Spleen (tissue), 11 donors: ENCODE measurements around the gene TANC1. TPM values are rescaled to one million over a fixed set of nuclear protein-coding genes. Genes with fewer than 3 reads are reported as not detected.

ENCODE experiments used
- DNase-seq: peaks from one replicate; pipeline ENCODE4 v3.0.0-alpha.2; 2020
- H3K27ac ChIP-seq, 8 donors: fragments of 200-600 bp; sonication (generic) in 7 of 8; 1 replicate in 4 of 8; 2 replicates in 4 of 8; pipeline versions ENCODE4 v1.5.0 to v1.8.0; 2016 to 2021; ENCODE audit warnings: inconsistent platforms in 4 of 8, mild to moderate bottlenecking in 4 of 8, moderate library complexity in 1 of 8
- H3K27me3 ChIP-seq, 7 donors: fragments of 200-600 bp; sonication (generic) in 6 of 7; replicated peaks in 1 of 7; 1 replicate in 4 of 7; 2 replicates in 3 of 7; pipeline versions ENCODE4 v1.5.0 to v1.8.0; 2016 to 2021; ENCODE audit warnings: inconsistent platforms in 3 of 7, mild to moderate bottlenecking in 1 of 7
- H3K36me3 ChIP-seq, 6 donors: fragments of 200-600 bp; sonication (generic) in 5 of 6; 1 replicate in 4 of 6; 2 replicates in 2 of 6; pipeline versions ENCODE4 v1.5.0 to v1.8.0; 2016 to 2021; ENCODE audit warnings: inconsistent platforms in 2 of 6
- H3K4me1 ChIP-seq, 6 donors: fragments of 200-600 bp; sonication (generic) in 5 of 6; 1 replicate in 3 of 6; 2 replicates in 3 of 6; pipeline versions ENCODE4 v1.5.0 to v1.8.0; 2016 to 2021; ENCODE audit warnings: inconsistent platforms in 3 of 6
- H3K4me3 ChIP-seq, 8 donors: fragments of 200-600 bp; sonication (generic) in 7 of 8; 1 replicate in 4 of 8; 2 replicates in 4 of 8; pipeline versions ENCODE4 v1.5.0 to v1.8.0; 2016 to 2021; ENCODE audit warnings: inconsistent platforms in 4 of 8, mild to moderate bottlenecking in 4 of 8, moderate library complexity in 2 of 8
- H3K9me3 ChIP-seq, 8 donors: fragments of 200-600 bp; sonication (generic) in 7 of 8; 1 replicate in 4 of 8; 2 replicates in 4 of 8; pipeline versions ENCODE4 v1.5.0 to v1.8.0; 2016 to 2021; ENCODE audit warnings: inconsistent platforms in 4 of 8
- POLR2A ChIP-seq, 3 donors: fragments of 450-650 bp; IDR thresholded peaks; one replicate each; pipeline ENCODE4 v1.5.1; 2017; ENCODE audit warnings: antibody characterized with exemption in 3 of 3, mild to moderate bottlenecking in 1 of 3
- POLR2AphosphoS5 ChIP-seq, 3 donors: sonication (generic); formaldehyde crosslinking; IDR thresholded peaks; one replicate each; pipeline ENCODE4 v1.5.1; 2017; ENCODE audit warnings: antibody characterized with exemption in 3 of 3
- WGBS, 5 donors: extraction: QIAGEN DNeasy Blood & Tissue Kit in 3 of 5; methylation state at CpG; one replicate each; pipeline versions ENCODE4 v1.1.5 to v1.1.7; 2013 to 2018; 5-methylcytosine and 5-hydroxymethylcytosine counted together
- intact Hi-C: fragments of 100-400 bp; cut with DNase I; formaldehyde crosslinking; loops from one replicate; pipeline ENCODE4 v1.15.0; 2023; ENCODE audit warnings: low total_unique reads
- polyA plus RNA-seq, 3 donors: library from polyadenylated mRNA; stranded (reverse); fragments of 200-250 nt; gene quantifications; one replicate each; pipeline ENCODE4 v1.2.1, GENCODE V29; 2013
- total RNA-seq, 7 donors: library from RNA; depleted of rRNA in 3 of 7; stranded (reverse); fragments of >200 nt in 3 of 7; fragmentation: NEBNext Ultra II Directional in 4 of 7; extraction: Animal tissue kit (Norgen Biotek cat#: 25700) in 4 of 7; gene quantifications; one replicate each; pipeline versions ENCODE4 v1.1.0 to v1.2.1, GENCODE V29; 2016 to 2021
- TF ChIP-seq, protein P1 (sequence below), 11 experiments: fragments of 200-600 bp in 7 of 11; fragments of 450-650 bp in 4 of 11; sonication (generic) in 4 of 11; IDR thresholded peaks in 8 of 11; conservative IDR thresholded peaks in 3 of 11; 1 replicate in 7 of 11; 2 replicates in 4 of 11; pipeline versions ENCODE4 v1.4.0 to v1.8.0; 2016 to 2021; ENCODE audit warnings: antibody characterized with exemption in 11 of 11, inconsistent platforms in 4 of 11, mild to moderate bottlenecking in 1 of 11
- donor health status: healthy with polysubstance abuse.
- donor health status: DM: no; HTN: no; CAD: no; lungs with moderate emphysema.
- donor health status: DM: no; HTN: no; CAD: no.
- donor health status: Bipolar disorder and iron deficiency.
- donor health status: healthy.
- donor health status: DM: no; HTN: no; CAD: no.
- donor health status: DM: yes; HTN: yes; CAD: no.

The TANC1 gene
- total and polyA plus RNA-seq, 10 donors: 3.1 to 28.2 (median 21.7) TPM

- no peak for TF ChIP-seq POLR2A (IDR thresholded peaks at IDR 0.05)
- TF ChIP-seq, protein P1, sequence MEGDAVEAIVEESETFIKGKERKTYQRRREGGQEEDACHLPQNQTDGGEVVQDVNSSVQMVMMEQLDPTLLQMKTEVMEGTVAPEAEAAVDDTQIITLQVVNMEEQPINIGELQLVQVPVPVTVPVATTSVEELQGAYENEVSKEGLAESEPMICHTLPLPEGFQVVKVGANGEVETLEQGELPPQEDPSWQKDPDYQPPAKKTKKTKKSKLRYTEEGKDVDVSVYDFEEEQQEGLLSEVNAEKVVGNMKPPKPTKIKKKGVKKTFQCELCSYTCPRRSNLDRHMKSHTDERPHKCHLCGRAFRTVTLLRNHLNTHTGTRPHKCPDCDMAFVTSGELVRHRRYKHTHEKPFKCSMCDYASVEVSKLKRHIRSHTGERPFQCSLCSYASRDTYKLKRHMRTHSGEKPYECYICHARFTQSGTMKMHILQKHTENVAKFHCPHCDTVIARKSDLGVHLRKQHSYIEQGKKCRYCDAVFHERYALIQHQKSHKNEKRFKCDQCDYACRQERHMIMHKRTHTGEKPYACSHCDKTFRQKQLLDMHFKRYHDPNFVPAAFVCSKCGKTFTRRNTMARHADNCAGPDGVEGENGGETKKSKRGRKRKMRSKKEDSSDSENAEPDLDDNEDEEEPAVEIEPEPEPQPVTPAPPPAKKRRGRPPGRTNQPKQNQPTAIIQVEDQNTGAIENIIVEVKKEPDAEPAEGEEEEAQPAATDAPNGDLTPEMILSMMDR (IDR thresholded peaks at IDR 0.05 in 8 of 11, conservative IDR thresholded peaks at IDR 0.05 in 3 of 11): no peak
- TF ChIP-seq POLR2AphosphoS5 (IDR thresholded peaks at IDR 0.05): no peak
- H3K27ac ChIP-seq: no peak overlapping the region
- H3K9me3 ChIP-seq: no peaks in the 10 kb centered on the region
- H3K4me3 ChIP-seq: no peak overlapping the region
- no peaks in the 10 kb centered on the region for H3K36me3 ChIP-seq
- H3K4me1 ChIP-seq: no peaks in the 10 kb centered on the region
- 86 to 98% (median 95%) methylated on average over 12 of the region's 12 CpGs for WGBS, 5 donors
- DNase-seq: no peak
- no peaks in the 10 kb centered on the region for H3K27me3 ChIP-seq
- intact Hi-C loops: no loop called here
These were observed 139.9 kb downstream of the TANC1 start for GRCh38 chr2:159108181-159108893.

DNA sequence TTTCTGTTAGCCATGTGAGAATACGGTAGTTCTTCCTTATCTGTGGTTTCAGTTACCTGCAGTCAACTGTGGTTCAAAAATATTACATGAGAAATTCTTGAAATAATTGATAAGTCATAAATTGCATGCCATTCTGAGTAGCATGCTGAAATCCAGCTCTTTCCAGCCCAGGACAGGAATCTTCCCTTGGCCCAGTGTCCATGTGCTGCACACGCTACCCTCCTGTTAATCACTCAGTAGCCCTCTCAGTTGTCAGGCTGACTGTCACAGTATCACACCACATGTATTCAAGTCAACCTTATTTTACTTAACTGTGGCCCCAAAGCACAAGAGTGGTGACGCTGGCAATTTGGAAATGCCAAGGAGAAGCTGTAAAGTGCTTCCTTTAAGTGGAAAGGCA lies 141.1 kb downstream of the TANC1 start:
- WGBS, 5 donors: 72 to 83% (median 77%) methylated on average over 3 of the region's 3 CpGs
- intact Hi-C loops: no loop called here
- Histone ChIP-seq H3K4me1 (no peaks in the 10 kb centered on the region), H3K9me3 (no peaks in the 10 kb centered on the region), H3K27ac (no peak overlapping the region), H3K4me3 (no peak overlapping the region), H3K27me3 (no peaks in the 10 kb centered on the region), H3K36me3 (no peaks in the 10 kb centered on the region)
- no peak for DNase-seq
- TF ChIP-seq POLR2A (IDR thresholded peaks at IDR 0.05) (no peak), POLR2AphosphoS5 (IDR thresholded peaks at IDR 0.05) (no peak)
- TF ChIP-seq, protein P1 (IDR thresholded peaks at IDR 0.05 in 8 of 11, conservative IDR thresholded peaks at IDR 0.05 in 3 of 11): no peak

DNA sequence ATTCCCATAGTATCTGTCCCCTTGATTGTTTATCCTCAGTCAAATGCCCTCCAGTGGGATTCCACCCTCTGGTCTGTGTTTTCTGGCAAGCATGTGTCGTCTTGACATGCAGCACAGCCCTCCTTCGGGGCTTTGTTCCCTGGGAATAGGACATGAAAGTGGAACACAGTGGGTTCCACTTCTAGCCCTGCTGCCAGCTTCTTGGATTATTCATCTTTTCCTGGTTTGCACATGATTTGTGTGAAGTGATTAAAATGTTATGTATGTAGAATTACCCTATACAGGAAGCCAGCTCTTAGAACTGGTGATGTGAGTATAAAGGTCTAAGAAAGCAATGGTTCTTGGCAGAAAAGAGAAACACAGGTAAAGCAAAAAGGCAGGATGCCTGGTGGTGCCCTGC lies 142.3 kb downstream of the TANC1 start:
- DNase-seq: no peak
- no peaks in the 10 kb centered on the region for H3K9me3 ChIP-seq
- TF ChIP-seq, protein P1 (IDR thresholded peaks at IDR 0.05 in 8 of 11, conservative IDR thresholded peaks at IDR 0.05 in 3 of 11): no peak
- TF ChIP-seq POLR2AphosphoS5 (IDR thresholded peaks at IDR 0.05): no peak
- no peak for TF ChIP-seq POLR2A (IDR thresholded peaks at IDR 0.05)
- no peaks in the 10 kb centered on the region for H3K27me3 ChIP-seq
- H3K36me3 ChIP-seq: no peaks in the 10 kb centered on the region
- H3K4me1 ChIP-seq: no peaks in the 10 kb centered on the region
- intact Hi-C loops: no loop called here
- no peak overlapping the region for H3K4me3 ChIP-seq
- H3K27ac ChIP-seq: no peak overlapping the region
- 89 to 95% (median 90%) methylated on average over 2 of the region's 2 CpGs for WGBS, 5 donors

GRCh38 chr2:159111346-159111927 lies 143.0 kb downstream of the TANC1 start:
- intact Hi-C loops: no loop called here
- no peaks in the 10 kb centered on the region for H3K36me3 ChIP-seq
- peaks cover 0 to 1% (median 0%) of the 10 kb centered on the region in 8 donors for H3K9me3 ChIP-seq
- H3K27me3 ChIP-seq: no peaks in the 10 kb centered on the region
- no peaks in the 10 kb centered on the region for H3K4me1 ChIP-seq
- TF ChIP-seq POLR2A (IDR thresholded peaks at IDR 0.05): no peak
- TF ChIP-seq, protein P1 (IDR thresholded peaks at IDR 0.05 in 8 of 11, conservative IDR thresholded peaks at IDR 0.05 in 3 of 11): no peak
- TF ChIP-seq POLR2AphosphoS5 (IDR thresholded peaks at IDR 0.05): no peak
- no peak overlapping the region for H3K4me3 ChIP-seq
- H3K27ac ChIP-seq: no peak overlapping the region
- 92 to 95% (median 94%) methylated on average over 8 of the region's 8 CpGs for WGBS, 5 donors
- DNase-seq: no peak
